Effector CD4-positive, alpha-beta T cell (primary cell): ENCODE measurements around the gene MAPT.

ENCODE experiments used
- DNase-seq: peaks from one replicate; pipeline ENCODE4 v3.0.0-alpha.2; 2020

The MAPT gene

DNA sequence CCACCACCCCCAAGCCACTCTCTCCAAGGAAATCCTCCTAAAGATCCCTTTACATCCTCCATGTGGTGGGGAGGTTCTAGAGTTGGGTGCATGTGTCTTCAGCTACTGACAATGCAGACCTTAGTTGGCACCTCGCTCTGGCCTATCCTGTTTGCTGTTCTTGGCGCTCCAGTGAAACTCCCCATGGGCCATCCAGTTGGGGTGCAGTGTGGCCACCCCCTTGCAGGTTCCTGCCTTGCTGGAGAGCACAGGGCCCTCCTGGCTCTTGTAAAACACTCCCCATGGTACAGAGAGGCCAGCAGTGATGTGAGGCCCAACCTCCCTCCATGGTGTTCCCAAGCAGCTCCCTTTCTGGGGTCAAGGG, 82.0 kb downstream of the MAPT start:
- DNase-seq = no peak

GRCh38 chr17:45976755-45977505, 82.6 kb downstream of the MAPT start:
- DNase-seq = no peak

DNA sequence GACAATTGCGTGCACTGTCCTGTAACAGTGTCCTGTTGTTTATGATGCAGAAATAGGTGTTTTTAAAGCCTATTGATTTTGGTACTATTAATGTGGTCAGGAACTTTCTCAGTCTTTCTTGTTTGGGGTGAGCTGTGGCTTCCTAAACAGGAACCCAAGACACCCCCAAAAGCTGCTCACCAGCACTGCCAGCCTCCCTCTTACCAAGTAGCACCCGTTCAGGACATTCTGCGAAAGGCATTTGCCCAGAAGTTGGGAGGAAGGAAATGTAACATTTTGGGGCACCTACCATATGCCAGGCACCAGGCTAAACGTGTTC, 83.1 kb downstream of the MAPT start:
- DNase-seq = no peak

DNA sequence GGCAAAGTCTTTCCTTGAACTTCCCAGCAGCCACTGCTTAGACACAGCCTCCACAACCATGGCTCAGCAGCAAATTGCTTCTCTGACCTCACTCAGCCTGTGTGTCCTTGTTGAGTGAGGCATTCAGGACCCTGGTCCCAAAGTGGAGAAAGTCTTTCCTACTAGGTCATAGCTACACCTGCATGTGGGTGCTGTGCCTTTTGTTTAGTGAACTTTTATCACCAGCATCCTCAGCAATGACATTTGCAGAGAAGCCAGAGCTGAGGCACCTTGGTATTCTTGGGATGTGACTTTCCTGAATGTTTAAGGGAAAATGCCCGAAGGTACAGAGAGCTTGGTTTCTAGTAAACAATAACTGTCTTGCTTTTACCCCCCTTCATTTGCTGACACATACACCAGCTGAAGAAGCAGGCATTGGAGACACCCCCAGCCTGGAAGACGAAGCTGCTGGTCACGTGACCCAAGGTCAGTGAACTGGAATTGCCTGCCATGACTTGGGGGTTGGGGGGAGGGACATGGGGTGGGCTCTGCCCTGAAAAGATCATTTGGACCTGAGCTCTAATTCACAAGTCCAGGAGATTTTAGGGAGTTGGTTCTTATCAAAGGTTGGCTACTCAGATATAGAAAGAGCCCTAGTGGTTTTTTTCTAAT, 83.7 kb downstream of the MAPT start:
- DNase-seq = no peak

DNA sequence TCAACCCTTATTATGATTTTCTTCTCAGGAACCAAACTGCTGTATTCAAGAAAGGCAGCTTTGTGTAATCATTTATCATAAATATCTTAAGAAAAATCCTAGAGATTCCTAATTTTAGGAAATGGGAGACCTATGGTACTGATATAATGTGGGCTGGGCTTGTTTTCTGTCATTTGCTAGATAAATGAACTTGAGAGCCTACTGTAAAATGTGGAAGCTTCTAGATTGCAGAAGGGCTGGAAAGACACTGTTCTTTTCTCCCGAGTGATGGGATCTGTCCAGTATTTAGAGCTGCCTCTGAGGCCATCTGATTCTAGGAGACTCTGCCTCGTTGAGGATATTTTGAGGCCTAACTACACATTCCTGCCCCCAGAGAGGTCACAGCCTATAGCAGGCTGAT, 84.8 kb downstream of the MAPT start:
- DNase-seq = no peak

DNA sequence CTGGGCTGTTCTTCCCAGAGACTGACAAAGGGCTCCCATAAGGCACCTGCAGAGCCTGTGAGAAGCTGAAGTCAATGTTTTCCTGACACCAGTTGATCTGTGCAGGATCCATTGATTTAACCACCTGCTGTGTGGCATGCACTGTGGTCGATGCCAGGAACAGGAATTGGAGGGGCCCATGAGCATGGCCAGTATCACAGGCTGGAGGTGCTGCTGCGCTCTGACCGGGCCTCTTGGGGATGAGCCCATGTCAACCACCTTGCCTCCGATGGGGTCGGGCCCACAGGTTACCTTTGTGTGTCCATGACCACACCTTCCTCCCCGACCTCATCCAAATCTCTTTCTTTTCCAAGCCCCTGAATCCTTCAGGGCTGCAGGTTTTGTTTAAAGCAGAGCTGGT, 86.5 kb downstream of the MAPT start:
- no peak for DNase-seq

DNA sequence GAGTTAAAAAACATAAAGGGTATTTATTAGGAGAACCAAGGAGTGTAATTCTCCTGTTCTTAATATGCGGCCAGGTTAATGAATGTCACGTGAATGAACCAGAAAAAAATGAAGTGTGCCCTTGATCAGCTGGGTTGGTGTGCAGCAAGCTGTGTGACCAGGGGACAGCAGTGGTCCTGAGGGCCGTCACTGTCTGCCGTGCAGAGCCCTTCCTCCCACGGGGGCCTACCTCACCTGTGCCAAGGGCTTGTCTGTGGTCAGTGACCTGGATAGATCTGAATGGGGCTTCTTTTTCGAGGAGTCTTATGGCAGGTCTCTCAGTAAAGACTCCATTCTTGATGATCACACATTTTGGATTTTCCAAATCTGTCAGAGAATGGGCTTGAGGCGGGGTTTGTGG, 87.0 kb downstream of the MAPT start:
- no peak for DNase-seq

GRCh38 chr17:45982791-45983613, 88.6 kb downstream of the MAPT start:
- DNase-seq = no peak

GRCh38 chr17:45983614-45984310, 89.4 kb downstream of the MAPT start:
- no peak for DNase-seq

- no peak for DNase-seq
Observed at GRCh38 chr17:45984368-45984767, 90.0 kb downstream of the MAPT start.

DNA sequence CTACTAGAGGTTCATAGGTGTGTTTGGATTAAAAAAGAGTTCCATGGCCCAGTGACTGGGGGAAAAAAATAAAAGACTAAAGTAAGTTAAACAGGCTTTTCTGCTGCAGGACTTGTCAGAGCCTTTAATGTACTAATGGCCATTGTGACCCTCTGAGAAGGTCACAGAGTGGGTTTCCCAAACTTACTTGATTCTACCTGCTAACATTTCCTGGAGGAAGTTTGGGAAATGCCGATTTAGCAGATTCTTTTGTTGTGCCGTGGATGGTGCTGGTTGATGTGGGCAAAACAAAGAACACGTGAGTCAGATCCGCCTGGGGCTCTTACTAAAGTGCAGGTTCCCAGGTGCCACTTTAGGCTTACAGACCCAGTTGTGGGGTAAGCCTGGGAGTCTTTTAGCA, 91.1 kb downstream of the MAPT start:
- no peak for DNase-seq

DNA sequence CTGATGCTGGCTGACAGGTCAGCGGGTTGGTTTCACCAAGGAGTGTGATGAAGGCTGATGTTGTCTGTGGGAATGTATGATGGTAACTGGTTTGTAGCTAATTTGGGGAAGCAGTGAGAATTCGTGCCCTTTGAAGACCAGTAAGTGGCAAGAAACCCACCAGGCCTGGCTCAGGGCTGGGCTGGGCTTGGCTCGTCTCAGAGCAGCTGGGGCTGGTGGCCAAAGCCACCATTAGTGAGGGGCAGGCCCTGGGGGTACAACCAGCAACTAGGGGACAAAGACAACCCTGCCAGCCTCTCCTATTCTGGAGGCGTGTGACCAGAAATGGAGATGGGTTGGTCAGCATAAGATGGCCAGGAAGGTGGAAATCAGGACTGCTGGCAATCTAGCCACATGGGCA, 91.7 kb downstream of the MAPT start:
- DNase-seq = no peak

DNA sequence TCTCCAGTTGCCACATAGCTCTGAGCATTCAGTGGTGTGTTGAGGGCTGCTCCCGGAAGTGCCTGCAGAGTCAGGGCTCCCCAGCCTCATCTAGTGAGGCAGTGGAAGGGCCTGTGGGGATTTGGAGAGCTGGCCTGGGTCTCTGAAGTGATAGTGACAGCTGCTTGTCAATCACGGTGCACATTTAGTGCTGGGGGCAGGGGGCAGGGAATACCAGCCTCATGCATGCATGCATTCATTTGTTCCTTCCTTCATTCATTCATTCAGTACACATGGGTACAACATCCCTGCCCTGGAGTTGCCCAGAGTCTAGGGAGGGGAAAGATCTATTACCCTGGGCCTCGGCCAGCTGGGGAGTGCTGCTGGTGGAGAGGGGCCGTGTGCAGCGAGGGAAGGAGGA, 93.4 kb downstream of the MAPT start:
- no peak for DNase-seq

DNA sequence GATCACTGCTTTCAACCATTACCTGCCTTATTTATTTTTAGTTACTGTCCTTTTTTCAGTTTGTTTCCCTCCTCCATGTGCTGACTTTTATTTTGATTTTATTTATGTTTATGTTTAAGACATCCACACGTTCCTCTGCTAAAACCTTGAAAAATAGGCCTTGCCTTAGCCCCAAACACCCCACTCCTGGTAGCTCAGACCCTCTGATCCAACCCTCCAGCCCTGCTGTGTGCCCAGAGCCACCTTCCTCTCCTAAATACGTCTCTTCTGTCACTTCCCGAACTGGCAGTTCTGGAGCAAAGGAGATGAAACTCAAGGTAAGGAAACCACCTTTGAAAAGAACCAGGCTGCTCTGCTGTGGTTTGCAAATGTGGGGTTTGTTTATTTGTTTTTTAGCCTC, 95.4 kb downstream of the MAPT start:
- no peak for DNase-seq

- DNase-seq = no peak
Observed at GRCh38 chr17:45990886-45991285, 96.5 kb downstream of the MAPT start.

DNA sequence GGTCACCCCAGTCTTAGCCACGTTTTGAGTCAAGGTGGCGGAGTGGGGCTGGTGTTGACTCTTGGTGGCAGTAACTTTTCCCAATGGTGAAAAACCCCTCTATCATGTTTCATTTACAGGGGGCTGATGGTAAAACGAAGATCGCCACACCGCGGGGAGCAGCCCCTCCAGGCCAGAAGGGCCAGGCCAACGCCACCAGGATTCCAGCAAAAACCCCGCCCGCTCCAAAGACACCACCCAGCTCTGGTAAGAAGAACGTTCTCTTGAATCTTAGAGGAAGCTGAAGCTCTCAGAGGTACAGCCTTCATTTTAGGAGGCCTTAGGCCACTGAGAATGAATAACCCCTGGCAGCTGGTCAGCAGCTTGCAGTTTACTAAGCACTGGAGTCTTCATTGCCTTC, 97.0 kb downstream of the MAPT start:
- no peak for DNase-seq

DNA sequence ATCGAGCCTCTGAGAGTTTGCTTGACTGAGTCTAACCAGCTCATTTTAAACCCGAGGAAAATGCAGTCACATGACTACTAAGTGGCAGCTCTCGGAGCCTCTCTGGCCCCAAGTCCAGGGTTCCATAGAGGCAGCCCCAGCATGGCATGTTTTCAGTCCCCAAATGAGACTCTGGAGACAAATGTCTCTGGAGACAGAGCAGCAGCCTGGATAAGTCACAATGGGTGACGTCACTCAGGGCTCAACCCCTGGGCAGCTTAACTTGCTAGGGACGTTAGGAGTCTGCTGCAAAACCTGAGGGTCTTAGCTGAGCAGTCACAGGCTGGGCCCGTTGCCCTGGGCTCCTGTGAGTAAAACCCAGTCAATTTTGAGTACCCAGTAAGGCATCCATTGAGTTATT, 97.8 kb downstream of the MAPT start:
- DNase-seq = no peak

- DNase-seq = no peak
Observed at GRCh38 chr17:45992904-45993303, 98.5 kb downstream of the MAPT start.

DNA sequence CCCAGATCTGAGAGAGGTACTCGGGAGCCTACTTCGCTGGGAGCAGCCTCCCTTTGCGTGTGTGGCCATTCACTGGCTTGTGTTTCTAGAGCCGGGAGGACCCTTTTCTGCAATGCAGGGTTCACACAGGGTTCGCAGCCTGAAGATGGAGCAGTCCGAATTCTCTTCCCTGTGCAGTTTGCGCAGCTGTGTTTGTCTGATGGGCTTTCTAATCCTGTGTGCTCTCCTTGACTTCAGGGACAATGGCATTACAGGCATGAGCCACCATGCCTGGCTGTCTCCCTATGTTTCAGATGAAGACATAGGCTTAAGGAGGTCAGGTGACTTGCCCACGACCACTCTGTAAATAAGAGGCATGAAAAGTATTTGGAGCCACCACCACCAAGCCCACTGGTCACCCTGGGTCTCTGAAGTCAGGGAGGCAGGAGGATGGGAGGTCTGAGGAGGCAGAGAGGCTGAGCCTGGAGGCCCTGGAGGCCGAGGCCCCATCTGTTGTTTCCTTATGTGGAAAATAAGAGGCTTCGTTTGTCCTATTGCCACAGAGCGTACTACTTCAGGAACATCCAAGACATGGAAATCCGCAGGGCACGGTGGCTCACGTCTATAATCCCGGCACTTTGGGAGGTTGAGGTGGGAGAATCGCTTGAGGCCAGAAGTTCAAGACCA, 99.7 kb downstream of the MAPT start:
- no peak for DNase-seq

GRCh38 chr17:45994987-45995386, 100.6 kb downstream of the MAPT start:
- DNase-seq = no peak

DNA sequence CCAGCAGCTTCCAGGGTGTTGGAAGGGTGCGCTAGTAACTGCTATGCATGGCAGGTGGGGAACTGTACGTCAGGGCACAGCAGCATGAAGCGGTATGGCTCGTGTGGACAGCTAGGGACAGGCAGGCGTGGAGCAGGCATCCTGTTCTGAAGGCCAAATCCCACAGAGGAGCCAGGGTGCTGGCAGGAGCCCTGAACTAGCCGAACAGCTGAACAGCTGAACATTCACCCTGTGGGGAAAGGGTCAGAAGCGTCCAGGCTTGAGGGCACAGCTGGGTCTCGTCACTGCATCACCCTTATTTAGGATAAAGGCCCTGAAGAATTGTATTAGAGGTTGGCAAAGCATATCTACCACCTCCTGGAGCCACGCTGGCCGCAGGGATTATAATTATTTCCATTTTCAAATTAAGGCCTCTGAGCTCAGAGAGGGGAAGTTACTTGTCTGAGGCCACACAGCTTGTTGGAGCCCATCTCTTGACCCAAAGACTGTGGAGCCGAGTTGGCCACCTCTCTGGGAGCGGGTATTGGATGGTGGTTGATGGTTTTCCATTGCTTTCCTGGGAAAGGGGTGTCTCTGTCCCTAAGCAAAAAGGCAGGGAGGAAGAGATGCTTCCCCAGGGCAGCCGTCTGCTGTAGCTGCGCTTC, 101.4 kb downstream of the MAPT start:
- DNase-seq = no peak

- no peak for DNase-seq
Observed at GRCh38 chr17:45996282-45996937, 102.1 kb downstream of the MAPT start.
